HG02885 (cell line): ENCODE data around the gene TBCD.

Experiments
- ATAC-seq: cut with Tn5 transposase; IDR thresholded peaks from one replicate; pipeline ENCODE4 v1.9.1; 2021; ENCODE audit warnings: mild to moderate bottlenecking; ENCODE audit not compliant: unreplicated experiment, poor library complexity

The TBCD gene

DNA sequence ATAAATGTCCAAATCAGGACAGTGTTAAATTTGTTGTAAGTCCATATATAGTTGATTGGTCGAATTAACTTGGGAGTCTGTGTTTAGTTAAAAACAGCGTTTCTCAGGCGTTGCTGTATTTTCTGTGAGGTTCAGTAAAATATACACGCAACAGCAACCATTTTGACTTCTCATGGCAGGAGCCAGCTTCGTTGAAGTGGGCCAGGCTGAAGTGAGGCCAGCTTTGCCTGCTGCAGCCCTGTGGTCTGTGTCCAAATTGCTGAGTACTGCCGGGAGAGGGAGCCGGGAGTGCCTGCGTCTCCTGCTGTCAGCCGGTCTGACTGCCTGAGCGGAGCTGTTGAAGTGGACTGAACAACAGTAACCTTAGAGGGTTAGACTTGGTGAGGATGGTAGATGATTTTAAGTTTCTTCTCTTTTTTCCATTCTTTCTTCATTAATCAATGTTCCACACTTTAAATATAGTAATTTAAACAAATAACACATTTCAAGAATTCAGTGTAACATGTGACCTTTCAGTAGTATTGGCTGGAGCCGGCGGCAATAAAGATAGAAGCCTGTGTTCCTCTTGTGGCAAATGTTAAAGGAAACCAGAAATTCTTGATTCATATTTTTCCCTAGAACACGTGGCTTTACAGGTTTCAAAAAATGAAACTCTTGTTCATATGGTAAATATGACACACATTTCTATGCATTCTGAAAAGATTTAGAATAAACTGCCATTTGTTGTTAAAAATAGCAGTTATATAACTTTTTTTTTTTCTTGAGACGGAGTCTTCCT lies 124.9 kb downstream of the TBCD start:
- no peak for ATAC-seq

DNA sequence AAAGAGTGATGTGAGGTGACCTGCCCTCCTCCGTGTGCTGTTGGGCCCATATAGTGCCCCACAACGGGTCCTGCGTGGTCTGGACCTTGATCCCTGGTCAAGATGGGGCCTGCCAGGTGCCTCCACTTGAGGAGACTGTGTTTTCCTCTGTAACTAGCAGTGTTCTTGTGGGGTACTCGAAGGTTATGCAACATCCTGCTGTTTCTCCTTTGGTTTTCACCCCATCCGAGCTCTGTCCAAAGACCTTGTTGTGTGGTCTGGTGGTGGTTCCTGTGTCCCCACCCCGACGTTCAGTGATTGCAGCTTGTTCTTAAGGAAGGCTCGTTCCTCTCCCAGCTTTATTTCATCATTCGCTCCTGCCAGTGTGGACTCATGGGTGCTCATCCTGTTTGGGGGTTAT lies 126.7 kb downstream of the TBCD start:
- no peak for ATAC-seq

DNA sequence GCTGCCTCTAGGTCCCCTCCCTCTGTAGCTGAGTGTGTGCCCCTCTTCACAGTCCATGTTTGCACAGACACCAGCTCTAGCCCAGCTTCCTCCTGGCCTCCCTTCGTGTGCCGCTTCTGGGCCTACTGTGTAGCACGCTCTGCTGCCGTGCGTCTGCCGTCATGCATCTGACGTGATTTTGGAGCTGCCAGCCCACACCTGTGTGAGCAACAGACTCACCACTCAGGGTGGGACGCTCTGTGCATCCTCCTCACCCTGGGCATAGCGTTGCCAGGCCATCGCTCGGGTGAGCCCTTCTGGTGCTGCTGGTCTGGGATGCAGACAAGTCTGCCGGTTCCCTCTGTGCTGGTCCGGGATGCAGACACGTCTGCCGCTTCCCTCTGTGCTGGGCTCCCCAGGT lies 127.4 kb downstream of the TBCD start:
- no peak for ATAC-seq

DNA sequence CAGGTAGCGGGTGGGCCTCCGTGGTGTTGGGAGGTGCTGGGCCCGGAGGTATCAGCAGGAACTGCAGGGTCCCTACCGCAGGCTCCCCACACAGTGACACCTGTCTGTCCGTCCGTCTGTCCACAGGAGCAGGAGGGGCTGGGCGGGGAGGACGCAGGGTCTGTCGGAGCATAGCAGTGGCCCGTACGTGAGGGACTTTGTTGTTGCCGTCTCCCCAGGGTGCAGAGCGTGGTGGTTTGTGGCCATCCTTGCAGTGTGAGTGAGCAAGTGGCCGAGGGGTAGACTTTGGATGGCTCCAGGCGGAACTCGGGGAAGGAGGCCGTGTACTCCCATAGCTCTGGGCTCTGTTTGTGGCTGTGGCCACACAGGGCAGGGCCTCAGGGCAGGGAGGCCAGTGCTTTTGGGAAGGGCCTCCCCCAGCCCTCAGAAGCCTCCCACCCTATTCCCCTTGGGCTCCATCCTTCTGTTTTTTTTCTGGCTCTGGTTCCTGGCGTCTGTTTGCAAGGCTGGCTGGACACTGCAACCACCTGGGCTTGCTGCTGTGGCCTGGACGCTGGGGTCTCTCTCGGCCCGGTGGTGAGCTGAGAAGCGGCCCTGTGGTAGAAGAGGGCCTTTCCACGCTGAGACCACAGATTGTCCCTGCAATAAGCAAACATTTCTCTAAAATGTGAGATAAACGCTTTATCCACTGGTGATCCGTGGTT lies 128.9 kb downstream of the TBCD start:
- ATAC-seq = no peak

DNA sequence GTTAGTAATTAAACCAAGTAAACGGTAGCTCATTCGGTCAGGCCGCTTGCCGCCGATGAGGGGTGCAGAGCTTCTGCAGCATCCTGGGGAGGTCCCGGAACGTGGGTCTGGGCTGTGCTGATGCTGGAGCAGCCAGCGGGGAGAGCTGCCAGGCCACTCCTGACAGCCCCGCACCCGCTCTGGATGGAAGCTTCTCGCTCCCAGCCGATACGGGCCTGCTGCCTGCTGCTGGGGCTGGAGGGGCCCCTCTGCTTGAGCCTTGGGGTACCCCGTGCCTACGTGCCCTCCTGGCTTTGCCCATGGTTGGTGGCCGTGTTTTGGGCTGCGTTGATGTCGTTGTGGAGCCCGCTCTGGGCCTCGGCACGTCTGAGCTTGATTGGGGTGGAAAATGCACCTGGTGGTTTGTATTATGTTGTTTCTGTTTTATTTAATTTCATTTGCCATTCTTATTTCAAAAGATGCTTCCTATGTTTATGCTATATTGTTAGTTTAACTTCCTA lies 129.5 kb downstream of the TBCD start:
- ATAC-seq = no peak

DNA sequence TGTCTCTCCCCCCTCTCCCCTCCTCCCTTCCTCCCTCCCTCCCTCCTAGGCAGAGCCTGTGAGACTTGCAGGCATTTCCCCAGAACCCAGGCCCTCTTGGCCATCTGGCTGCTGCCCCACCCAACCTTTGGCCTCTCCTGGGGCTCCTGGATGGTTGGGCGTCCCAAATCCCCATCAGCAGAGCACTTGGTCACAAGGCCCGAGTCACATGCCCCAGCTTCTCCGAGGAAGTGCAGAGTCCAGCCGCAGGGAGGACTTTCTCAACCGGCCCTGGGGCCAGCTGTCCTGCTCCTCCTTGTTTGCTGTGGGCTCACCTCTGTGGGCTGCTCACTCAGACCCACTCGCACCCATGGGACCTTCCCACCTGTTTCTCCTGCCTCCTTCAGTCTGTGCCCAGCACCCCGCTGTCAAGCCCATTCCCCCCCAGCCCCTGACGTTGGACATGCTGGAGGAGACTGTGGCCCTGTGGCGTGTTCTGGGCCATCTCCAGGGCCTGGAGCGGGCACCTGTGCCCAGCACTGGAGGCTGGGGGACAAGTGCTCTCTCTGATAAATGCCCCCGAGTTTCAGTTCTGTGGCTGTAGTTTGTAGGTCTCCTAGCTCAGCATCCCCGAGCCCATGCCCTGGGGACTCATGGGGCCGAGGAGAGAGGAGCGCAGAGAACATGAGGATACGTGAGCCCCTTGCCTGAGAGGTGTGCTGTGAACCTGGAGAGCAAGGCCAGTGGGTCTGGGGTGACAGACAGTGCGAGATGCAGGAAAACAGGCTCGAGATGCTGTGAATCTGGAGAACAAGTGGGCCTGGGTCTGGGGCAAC lies 130.2 kb downstream of the TBCD start:
- no peak for ATAC-seq

DNA sequence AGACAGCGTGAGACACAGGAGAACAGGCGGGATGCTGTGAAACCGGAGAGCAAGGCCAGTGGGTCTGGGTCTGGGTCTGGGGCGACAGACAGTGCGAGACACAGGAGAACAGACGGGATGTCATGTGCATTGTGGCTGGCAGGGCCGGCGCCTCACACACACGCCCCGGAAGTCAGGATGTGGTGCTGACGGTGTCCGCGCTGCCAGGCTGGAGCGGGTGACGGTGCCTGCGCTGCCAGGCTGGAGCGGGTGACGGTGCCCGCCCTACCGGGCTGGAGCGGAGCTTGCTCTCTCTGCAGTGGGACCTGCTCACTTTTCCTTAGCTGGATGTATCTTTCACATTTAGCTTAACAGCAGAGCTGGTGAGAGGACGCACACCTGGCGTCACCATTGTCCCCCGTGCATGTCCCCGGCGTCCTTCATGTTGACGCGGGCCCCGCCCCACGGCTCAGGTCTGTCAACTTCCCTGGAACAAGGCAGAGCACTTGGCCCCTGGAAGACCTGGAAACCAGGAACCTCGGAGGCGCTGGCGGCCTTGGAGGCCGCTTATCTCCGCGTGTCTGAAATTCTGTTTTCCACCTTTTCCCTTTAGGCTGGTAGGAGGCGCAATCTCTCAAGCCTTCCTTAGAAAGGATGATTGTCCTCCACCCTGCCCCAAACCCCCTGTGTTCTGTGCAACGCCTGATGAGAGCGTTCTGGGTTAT lies 131.0 kb downstream of the TBCD start:
- ATAC-seq = no peak

DNA sequence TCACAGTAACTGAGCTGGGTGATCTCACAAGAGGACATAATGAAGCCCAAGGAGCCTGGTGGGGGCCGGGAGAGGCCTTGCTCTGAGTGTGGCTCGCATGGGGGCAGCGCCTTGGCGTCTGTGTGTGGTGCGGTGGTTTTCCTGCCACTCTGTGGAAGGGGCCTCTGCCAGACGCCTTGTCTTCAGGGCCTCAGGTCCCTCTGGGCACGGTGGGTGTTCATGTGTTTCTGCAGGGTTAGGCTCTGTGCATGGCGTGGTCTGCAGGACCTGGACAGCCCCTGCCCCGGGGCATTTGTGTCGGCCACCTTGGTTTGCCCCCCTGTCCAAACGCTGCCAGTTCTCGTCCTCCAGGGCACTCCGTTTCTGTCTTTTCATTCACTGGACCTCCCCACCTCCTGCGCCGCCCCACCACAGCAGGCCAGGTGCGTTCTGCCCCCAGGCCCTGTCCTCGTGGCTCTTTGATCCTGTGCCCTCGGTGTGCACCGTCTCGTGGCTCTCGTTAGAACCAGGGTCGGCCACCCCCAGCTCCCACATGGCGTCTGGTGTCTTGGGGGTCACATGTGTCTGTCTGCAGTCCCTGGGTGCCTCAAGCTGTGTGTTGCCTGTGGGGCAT lies 131.7 kb downstream of the TBCD start:
- no peak for ATAC-seq

DNA sequence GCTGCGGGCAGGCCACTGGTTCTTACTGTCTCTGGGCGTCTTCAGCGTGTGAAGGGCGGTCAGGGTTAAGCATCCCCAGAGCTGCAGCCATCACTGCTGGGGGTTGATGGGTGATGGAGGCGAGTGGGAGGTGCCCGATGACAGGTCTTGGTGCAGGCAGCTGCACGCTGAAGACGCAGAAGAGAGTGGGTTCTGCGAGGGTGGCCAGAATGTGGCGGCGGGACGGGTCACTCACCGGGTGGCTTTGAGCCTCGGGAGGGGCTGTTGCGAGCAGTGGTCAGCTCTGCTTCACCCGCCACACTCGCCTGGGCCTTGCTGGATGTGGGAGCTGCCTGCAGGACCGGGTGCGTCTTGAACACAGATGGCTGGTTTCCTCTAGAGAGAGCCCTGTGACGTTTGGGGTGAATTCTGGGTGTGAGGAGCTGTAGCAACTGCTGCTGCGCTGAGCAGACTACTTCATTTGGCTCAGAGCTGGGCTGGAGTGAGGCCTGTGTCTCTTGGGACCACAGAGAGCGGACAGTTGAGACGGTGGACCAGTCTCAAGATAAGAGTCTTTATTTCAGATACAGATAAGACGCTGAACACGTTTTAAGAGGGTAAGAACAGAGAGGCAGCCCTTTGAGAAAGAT lies 132.6 kb downstream of the TBCD start:
- ATAC-seq = no peak

DNA sequence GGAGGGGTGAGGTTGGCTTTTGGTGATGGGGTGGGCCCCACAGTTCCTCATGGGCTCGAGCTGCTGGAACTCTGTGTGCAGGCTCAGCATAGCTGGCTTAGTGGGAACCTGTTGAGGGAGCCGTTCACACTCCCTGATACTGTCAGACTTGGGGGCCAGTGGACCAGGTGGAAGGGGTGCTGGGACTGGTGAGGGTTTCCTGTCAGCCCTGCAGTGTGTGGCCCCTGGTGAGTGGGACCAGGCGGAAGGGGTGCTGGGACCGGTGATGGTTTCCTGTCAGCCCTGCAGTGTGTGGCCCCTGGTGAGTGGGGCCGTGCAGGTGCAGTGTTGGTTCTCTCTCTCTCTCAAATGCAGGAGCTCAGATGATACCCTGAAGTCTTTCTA lies 133.1 kb downstream of the TBCD start:
- ATAC-seq = no peak

DNA sequence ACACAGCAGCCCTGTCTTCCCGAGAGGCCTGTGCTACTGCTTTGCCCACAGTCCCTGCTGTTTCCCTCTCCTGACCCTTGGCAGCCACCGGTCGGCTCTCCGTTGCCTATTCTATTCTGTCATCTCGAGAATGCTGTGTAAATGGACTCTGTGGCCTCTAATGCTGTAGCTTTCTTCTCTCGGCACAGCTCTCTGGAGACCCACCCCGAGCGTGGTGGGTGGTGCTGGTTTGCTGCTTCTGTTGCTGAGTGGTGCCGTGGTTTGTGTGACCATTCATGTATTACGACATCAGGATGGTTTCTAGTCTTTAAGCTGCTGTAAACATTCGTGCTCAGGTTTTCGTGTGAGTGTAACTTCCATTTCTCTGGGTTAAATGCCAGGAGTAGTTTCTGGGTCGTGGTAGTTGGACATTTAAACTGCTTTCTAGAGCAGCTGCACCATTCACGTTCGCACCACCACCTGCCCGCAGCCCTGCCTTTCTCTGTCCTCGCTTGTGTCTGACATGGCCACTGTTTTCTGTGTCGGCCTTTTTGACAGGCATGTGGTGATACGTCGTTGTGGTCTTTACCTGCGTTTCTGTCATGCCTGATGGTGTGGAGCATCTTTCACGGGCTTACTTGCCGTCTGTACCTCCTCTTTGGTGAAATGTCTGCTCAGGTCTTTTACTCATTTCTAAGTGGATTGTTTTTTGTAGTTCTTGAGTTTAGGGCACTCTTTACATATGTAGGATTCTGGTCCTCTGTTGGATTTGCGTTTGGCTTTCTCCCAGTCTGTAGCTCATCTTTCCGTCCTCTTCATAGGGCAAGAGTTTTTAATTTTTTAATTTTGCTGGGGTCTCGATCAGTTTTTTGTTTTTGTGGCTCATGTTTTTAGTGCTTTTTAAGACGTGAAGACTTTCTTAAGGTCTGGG lies 135.6 kb downstream of the TBCD start:
- ATAC-seq = no peak

DNA sequence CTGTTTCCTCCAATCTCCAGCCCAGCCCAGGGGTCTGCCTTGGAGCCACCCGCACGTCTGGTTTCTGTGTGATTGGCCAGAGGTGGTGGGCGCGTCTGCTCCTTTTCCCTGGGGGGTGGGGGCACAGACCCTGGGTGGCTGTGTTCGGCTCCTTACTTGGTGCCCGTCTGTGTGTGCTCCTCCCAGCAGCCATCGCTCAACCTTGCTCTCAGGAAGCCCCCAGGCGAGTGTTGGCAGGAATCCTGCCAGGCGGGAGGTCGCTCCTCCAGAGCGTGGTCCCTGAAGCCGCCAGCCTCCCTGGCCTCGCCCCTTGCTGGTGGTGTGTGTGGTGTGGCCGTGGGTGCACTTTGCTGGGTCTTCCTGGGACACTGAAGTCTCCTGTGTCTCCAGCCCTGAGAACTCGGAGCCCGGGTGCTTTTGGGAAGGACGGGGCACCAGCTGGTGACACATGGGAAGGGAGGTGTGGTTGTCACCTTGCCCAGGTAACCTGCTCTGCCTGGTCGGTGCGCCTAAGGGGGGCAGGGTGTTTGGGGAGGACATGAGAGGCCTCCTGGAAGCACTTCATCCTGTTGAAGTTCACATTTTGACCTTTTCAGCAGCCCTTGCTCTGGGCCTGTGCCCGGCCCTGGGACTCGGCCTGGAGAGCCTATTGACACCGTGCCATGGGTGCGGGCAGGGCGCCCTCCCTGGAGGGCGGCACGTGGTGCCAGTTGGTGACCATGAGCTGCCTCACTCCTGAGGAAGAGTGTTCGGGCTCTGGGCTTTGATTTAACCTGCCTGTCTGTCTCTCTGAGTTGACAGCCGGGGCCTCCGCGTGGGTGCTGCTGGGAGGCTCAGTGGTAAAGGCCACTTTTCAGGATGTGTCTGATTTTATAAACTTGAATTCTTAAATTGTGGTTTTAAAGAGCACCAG lies 137.0 kb downstream of the TBCD start:
- ATAC-seq = no peak

DNA sequence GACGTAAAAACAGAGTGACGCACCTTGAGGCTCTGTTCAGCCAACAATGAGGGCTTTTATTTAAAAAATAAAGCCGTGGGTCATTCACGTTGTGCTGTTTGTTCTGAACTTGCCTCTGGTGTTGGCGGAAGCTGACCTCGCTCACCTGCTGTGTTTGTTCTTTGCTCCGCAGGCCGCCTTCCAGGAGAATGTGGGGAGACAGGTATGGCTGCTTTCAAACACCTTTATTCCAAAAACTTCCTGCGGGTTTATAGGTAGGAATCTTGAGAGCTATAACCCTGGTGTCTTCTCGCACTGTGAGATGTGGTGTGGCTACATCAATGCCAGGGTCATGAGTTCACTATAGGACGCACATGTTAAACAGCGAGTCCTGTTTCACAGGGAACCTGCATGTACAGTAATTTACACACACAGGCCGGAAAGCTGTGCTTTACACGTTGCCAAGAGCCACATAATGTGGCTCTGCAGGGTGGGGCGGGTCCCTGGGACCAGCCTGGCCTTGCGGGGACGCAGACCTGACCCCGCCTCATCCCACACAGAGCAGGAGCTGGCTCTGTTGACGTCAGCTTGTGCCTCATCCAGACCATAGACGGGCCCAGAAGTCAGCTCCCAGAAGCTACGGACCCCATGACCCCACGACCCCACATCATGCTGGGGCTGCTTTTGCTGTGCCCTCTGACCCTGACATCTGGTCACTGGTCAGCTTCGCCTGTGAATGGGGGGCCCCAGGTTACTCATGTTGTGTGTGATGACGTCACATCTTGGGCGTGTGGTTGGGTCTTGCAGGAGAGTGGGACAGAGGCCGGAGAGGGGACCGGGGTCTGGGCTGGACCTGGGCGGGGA lies 137.9 kb downstream of the TBCD start:
- ATAC-seq = no peak

DNA sequence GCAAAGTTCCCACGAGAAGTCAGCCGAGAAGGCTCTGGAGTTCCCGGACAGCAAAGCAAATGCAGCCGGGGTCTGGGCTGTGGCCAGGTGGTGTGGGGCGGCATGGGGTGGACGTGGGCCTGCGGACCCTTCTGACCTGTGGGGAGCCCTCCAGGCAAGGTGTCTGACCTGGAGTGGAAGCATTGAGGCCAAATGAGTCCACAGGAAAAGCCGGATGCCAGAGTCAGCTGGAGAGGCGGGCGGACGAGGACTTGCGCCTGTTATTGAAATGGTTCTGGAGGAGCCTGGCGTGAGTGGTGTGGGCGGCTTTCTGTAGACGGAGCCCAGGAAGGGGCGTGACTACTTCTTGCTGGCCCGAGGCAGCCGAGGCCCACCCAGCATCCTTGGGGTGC lies 138.5 kb downstream of the TBCD start:
- ATAC-seq = no peak

DNA sequence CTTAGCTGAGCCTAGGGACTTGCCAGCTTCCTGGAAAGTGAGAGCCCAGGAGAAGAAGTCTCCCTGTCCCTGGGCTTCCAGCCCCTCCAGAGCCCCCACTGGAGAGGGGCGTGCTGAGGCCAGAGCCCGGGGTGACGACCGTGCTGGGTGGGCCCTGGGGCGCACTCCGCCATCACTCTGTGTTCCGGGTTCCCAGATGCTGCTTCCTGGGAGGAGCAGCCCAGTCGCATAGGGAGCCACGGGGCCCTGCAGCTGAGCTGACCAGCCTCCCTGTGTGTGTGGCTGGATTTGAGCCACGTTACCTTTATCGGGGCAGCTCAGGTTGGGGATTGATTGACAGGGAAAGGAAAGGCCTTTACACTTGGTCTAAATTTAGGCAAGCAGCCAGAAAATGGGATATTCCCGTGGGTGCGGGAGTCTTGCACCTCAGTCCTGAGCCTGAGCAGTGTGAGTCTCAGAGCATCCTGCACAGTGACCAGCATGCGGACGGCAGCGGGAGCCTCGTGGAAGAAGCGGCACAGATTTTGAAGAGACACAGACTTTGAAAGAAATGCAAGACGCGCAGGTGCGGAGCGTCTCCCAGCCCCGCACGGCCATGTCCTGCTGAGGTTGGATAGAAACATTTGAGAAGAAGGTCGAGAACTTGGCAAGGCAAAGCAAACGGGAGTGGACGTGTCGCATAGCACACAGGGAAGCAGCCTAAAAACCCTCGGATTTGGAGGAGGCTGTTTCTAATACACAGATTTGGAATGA lies 139.2 kb downstream of the TBCD start:
- ATAC-seq = no peak

DNA sequence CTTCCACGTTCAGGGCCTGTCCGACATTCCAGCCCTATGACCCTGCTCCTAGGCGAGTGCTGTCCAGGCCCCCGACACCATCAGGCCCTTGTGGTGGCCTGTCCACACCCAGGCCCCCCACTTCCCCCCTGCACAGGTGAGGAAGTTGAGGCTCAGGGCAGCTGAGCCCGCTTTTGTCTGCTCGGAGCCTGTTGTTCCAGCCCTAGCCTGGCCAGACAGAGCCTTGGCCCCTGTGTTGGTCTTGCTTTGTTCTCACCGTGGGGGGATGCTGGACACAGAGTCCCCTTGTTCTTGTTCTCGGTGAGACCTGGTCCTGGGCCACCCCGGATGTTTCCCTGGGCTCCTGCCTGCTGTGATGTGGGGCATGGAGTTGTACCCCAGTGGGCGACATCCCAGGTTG lies 140.0 kb downstream of the TBCD start:
- ATAC-seq = no peak
